COR-L47 (cell line): Measurements from ENCODE around the gene CSTPP1.
"Not testable (repeated sequence)": the region's sequence is repeated elsewhere in the genome, so short reads cannot be mapped to it uniquely, and the experiment has no call there.

Experiments used
- DNase-seq: peaks from one replicate; lab custom pipeline; 2025; lab: John Stamatoyannopoulos, UW

The CSTPP1 gene

GRCh38 chr11:46991391-46991790, 54.8 kb downstream of the CSTPP1 start:
- no peak for DNase-seq

GRCh38 chr11:46992386-46992785, 55.8 kb downstream of the CSTPP1 start:
- DNase-seq: not testable (repeated sequence)

GRCh38 chr11:46997796-46998195, 61.2 kb downstream of the CSTPP1 start:
- DNase-seq: not testable (repeated sequence)

- no peak for DNase-seq
Observed at GRCh38 chr11:46999217-46999616, 62.7 kb downstream of the CSTPP1 start.

- DNase-seq: no peak
Observed at GRCh38 chr11:47000033-47000432, 63.5 kb downstream of the CSTPP1 start.

GRCh38 chr11:47001781-47002181, 65.2 kb downstream of the CSTPP1 start:
- peak; percentile 35 for DNase-seq

GRCh38 chr11:47002390-47002789, 65.8 kb downstream of the CSTPP1 start:
- DNase-seq: no peak

GRCh38 chr11:47003180-47003877, 66.8 kb downstream of the CSTPP1 start:
- no peak for DNase-seq

- DNase-seq: peak; percentile 9
Observed at GRCh38 chr11:47004595-47005033, 68.1 kb downstream of the CSTPP1 start.

GRCh38 chr11:47005441-47005840, 68.9 kb downstream of the CSTPP1 start:
- DNase-seq: no peak

GRCh38 chr11:47007579-47007978, 71.0 kb downstream of the CSTPP1 start:
- no peak for DNase-seq

GRCh38 chr11:47010179-47010578, 73.6 kb downstream of the CSTPP1 start:
- no peak for DNase-seq

- DNase-seq: no peak
Observed at GRCh38 chr11:47014097-47014496, 77.5 kb downstream of the CSTPP1 start.

GRCh38 chr11:47018637-47019036, 82.1 kb downstream of the CSTPP1 start:
- DNase-seq: no peak

GRCh38 chr11:47020793-47021526, 84.4 kb downstream of the CSTPP1 start:
- DNase-seq: no peak

- no peak for DNase-seq
Observed at GRCh38 chr11:47021527-47021818, 84.9 kb downstream of the CSTPP1 start.

- no peak for DNase-seq
Observed at GRCh38 chr11:47021965-47022364, 85.4 kb downstream of the CSTPP1 start.

- DNase-seq: no peak
Observed at GRCh38 chr11:47028195-47029093, 91.9 kb downstream of the CSTPP1 start.

- no peak for DNase-seq
Observed at GRCh38 chr11:47033439-47033838, 96.9 kb downstream of the CSTPP1 start.

GRCh38 chr11:47034091-47034490, 97.5 kb downstream of the CSTPP1 start:
- no peak for DNase-seq

- DNase-seq: no peak
Observed at GRCh38 chr11:47035108-47035507, 98.5 kb downstream of the CSTPP1 start.

- no peak for DNase-seq
Observed at GRCh38 chr11:47044119-47044518, 107.6 kb downstream of the CSTPP1 start.

GRCh38 chr11:47047972-47048371, 111.4 kb downstream of the CSTPP1 start:
- DNase-seq: no peak
